Fibroblast of skin of right quadriceps (primary cell): ENCODE data around the gene CHD6.
A peak's percentile ranks its signal among the peaks of the same experiment; 100 is the strongest.

Experiments
- DNase-seq: peaks from one replicate; pipeline ENCODE4 v3.0.0-alpha.2; 2013

The CHD6 gene

DNA sequence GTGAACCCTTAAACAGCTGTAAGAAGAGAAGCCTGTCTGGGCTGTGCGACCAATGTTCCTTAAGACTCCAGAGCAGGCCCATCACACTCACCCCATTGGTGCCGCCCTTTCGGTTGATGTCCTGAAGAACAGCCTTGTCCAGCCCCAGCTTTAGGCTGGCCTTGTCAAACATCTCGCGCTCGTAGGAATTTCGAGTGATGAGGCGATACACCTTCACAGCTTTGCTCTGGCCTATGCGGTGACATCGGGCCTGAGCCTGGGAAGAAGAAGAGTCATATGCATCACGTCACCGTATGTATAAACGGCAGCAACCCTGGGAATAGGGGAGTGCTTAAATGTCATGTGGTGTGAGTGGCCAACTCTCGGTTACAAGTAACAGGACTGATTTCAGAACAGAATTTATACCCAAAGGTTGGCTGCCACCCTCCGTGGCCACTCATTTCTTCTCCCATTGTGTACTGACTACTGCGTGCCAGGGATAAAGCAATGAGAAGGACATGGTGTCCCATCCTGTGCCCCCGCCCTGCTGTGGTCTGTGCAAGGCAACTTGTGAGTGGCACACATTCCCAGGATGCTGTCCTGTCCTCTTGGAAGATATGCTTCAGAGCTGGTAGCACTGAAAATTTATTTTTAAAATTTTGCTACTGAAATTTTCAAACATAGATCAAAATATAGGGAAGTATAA lies 160.9 kb downstream of the CHD6 start:
- DNase-seq: no peak

DNA sequence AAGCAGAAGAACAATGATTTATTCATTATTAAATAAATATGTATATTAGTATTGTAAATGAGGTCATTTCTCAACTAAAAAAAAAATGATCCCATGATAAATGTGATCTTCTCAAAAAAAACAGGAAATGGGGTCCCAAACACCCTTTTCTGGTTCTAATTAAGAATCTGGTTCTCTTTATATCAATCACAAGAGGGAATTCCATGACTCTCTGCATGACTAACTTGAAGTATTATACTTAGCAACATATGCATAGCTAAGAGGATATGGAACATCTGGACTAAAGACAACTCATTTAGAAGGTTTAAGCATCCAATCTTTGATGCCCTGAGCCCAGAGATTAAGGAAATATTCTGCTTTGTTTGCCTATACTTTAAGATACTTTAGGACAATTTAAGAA lies 161.8 kb downstream of the CHD6 start:
- peak; percentile 78 for DNase-seq

DNA sequence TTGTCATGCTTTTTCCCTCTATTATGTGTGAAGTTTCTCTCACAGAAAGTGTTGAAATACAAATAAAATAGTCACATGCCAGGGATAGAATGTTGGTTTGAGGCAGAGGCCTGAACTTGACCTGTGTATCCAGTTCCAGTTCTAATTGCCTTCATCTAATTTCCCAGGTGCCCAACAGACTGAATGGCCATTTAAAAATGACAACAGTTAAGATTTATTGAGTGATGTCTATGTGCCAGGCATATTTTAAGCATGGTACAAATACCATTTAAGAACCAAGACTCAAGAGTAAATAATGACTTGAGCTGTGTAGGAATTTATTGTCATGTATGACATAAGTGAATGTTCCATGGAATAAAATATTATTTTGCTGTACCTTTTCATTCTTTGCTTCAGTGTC lies 163.9 kb downstream of the CHD6 start:
- DNase-seq: no peak

DNA sequence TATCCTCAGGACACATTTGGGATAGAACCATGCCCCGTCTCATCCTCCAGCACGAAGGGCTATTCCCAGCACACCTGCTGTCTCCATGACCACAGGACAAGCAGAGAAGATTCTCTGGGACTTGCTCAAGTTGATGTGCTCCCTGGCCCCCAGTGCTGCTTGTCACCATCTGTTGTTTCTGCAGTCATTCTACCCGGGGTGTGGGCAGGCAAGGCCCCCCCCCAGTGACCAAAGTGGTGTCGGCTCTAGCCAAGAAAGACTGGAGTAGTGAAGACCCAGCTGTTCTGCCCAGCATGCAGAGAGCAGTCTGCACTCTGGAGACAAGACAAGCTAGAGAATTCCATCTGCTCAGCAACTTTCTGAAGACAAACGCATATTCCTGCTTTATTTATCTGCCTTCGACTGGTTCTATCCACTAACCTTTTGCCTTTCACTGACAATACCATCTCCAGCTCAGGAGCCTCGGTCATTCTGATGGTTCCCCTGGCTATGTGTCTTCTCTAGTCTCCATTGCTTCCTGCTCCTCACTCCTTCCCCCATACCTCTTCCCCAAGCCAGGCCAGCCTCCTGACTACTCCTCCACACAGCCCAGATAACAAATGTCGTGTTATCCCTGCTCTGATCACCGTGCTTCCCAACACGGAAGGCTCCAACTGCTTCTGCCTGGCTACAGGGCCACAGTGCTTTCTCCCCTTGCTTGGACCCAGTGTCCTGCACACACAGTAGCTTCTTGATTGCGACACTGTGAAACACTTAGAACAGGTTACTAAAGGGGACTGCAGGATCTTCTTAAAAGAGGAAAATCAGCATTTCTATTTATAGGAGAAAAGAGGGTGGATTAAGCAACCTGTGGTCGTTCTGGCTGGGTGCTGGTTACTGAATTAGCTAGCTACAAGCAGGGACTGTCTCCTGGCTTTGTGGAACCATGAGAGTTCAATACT lies 164.9 kb downstream of the CHD6 start:
- no peak for DNase-seq

DNA sequence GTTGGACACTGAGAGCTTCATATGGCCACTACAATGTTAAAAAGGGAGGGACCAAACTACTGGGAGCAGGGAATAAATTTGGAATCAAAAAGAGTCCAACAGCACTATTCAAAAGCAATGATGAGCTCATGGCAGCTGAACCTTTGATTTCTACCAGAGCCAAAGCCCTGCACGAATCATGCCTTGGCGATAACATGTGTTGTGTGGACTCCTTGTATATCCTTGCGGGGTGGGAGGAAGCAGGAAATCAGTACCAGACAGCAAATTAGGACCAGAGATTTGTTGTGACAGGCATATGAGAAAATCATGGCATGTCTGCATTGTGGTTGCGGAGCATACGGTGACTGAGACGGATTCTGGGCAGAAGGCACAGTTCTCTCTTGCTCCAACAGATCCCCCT lies 166.0 kb downstream of the CHD6 start:
- peak; percentile 27 for DNase-seq

DNA sequence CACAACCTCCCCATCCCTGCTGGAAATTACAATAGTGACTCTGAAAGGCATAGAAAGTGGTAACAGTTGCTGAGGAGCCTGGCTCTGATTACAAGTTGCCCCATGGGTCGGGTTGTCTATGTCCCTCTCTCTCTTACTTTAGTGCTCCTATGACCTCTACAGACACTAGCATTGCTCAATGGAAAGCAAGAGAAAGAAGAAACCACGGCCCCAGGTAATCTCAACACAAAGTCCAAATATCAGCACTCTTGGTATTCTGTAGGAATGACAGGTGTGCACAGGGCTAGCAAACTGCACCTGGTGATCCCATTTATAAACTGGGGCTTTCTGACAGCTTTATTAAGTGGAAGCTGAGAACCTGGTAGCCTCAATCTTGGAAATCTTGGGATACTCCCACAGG lies 171.2 kb downstream of the CHD6 start:
- no peak for DNase-seq

DNA sequence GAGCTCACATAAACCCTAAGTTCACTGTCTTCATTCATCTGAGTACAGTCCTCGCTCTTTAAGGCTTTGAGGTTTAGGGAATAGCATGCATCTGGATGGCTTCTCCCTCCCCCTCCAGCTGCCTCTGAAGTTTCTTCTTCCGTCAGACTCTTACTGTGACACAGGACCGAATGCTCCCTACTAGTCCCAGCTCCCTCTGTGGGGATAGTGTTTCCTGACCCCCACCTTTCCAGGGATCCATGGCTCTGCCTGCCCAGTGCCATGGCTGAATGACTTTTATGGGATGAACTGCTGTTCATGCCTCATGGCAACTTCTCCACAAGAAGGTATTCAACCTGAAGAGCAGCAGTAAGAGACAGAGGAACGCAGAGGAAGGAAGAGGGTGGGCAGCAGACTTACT lies 171.7 kb downstream of the CHD6 start:
- DNase-seq: no peak

DNA sequence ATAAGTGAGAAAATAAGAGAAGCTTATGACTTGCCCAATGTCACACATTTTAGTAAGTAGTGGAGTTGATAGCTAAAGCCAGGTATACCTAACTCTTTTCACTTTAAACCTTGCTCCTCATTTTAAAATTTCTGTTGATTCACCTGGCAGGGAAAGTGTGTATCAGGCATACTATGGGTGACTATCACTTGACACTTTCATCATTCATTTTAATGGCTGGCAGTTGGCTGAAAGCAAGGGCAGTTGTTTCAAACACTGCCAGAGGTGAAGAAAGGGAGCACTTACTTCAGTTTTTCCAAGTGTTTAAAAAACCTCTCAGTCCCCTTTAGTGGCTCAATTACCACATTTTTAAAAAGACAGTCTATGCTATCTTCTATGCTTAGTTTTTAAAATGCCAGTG lies 173.4 kb downstream of the CHD6 start:
- no peak for DNase-seq

DNA sequence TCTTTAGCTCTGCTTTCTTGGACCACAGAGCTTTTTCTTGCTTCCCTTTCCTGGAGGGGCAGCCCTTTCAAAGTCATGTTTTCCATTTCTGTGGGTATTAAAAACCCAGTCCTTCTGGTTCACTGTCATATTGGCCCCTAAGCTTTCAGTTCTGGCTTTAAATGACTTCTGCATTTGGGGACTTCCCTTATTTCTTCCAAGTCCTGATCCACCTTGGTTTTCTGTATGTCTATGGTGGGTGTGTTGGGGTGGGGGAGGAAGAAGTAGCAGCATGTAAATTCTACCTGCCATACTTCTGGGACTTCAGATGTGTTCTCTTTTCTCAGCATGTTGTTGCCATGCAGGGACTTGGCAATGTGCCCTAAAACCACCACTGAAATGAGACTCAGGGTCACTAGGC lies 174.5 kb downstream of the CHD6 start:
- DNase-seq: no peak

DNA sequence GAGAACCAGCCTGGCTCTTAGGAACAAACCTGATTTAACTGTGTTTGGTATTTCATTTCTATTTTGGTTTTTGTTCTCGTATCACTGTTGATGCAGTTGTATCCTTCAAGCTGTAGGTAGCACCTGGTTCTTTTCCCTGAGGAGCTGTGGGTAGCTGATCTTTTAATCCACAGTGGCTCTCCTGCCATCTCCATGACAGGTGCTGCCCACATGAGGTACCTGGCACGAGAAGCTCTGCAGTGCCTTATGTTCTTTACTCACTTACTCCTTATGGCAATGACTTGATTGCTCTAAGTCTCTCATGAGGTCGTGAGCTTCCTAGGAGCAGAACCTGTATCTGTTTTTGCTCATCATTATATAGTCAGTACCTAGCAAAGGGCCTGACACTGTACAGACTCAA lies 177.3 kb downstream of the CHD6 start:
- no peak for DNase-seq

DNA sequence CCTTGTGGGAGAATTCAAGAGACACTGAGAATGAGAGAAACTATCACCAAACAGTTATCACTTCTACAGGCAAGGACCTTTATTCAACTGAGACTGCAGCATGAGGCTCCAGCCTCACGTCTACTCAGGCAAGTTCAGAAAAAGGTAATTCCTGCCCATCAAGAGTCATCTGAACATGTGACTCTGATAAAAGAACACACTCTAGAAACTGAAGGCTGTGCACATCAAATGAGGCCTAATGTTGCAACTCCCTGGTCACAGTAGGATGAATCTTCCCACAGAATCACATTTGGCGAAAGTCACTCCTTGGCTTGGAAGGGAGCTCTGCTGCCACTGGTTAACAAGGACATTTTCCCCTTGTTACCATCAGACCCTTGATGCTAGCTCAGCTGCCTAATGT lies 180.3 kb downstream of the CHD6 start:
- DNase-seq: no peak

DNA sequence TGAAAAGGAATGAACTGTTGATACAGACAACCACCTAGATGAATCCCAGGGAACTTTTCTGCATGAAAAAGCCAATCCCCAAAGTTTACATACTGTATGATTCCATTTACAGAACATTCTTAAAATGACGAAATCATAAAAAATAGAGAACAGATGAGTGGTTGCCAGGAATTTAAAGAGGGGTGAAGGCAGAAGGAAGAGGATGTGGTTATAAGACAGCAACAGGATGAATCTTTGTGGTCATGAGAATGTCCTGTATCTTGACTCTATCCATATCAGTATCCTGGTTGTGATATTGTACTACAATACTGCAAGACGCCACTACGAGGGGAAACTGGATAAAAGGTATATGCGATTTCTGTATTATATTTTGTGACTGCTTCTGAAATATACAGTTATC lies 181.5 kb downstream of the CHD6 start:
- DNase-seq: peak; percentile 86

DNA sequence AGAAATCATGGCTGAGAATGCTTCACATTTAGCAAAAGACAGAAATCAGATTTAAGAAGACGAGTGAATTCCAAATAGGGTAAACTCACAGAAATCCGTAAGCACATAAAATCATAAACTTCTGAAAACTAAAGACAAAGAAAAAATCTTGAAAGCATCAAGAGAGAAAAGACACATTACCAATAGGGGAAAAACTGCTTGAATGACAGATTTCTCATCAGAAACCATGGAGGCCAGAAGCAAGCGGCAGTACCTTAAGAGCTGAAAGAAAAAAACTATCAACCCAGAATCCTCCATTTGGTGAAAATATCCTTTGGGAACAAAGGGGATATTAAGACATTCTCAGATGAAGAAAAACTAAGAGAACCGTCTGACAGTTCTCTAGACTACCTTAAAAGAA lies 185.0 kb downstream of the CHD6 start:
- no peak for DNase-seq

DNA sequence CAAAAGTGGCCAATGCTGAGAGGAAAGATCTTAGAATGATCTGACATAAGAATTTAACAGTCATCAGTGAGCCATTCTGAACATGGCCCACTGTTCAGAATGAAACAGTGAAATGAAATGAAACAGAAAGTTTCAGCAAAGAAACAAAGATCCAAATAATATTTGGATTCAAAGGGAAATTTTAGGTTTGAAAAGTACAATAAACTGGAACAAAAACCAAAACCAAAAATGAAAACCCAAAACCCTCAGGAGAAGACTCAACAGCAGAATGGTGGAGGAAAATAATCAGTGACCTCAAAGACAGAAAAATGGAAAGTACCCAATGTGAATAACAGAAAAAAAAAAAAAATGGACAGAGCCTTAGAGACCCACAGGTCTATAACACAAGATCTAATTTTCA lies 185.4 kb downstream of the CHD6 start:
- DNase-seq: no peak

DNA sequence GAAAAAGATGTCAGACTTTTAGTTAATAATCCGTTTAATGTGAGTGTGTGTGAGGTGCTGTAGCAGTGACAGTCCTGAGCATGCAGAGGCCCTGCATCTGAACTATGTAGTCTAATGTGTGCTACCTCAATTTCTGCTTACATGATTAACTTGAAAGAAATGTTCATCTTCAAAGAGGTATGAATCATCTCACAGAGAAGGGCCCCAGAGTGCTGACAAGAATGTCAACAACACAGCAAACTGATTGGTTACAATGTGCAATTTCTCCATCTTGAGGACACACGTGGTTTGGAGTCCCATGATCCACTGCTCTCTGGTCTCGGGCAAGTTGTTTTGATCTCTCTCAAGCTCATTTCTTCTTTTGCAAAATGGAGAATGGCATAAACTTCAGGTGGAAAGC lies 189.9 kb downstream of the CHD6 start:
- DNase-seq: peak; percentile 52

DNA sequence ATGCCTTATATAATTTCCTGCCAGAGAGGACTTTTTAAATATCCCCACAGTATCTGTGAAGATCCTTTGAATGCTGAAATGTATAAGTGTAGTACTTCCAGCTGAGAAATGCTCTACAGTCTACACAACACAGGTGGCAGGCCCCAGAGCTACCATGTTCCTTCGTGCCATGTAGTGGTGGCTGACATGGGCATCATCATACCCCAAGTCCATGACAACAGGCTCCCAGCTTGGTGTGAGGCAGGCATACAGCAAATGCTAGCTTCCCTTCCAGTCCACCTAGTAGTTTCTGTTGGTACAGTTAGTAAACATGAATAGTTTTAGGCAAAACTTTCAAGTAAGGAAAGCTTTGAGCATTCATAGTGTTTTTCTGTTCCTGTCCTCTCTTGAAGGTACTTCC lies 190.3 kb downstream of the CHD6 start:
- DNase-seq: no peak

DNA sequence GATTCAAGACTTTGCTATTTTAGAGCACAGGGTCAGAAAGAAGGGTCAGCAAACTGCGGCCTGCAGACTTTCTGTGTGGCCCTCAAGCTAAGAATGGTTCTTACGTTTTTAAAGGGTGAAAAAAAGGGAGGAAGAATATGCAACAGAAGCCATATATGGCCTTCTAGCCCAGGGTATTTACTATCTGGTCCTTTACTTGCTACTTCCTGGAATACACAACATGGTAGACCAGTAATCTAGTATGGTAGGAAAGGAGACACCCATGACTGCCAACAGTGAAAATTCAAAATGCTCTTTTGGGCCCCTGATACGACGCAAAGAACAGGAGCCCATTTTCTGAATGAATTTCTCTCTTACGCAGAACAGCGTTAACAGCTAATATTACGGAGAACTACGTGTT lies 191.2 kb downstream of the CHD6 start:
- DNase-seq: no peak

DNA sequence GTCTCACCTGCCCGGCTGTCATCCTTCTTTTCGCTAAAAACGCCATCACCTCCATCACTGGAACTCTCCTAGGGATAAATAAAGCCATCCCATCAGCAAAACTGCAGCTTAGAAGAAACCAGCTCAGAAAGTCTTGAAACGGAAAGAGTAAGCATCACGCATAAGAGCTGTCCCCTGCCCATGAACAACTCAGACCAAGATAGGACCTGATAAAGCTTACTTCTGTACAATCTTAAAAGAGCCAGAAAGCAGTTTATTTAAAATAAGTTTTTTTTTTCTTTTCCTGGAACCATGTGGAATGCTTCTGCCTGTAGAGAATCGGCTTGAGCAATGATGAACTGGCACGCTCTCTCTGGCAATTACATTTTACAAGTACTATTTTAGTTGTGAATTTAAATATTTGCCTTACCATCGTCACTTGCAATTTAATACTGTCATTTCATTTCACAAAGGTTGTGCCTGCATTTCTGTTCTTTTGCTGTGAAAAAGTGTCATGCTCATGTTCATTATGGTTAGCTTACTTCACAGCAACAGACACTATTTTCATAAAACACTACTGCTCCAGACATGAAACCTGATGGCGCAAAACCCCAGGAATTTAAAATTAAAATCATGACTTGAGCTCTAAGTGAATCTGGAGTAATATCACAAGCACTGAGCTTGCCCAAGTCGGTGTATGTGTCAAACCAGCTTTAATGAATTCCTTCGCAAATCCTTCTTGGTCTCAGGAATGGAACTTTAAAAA lies 191.9 kb downstream of the CHD6 start:
- peak; percentile 47 for DNase-seq

DNA sequence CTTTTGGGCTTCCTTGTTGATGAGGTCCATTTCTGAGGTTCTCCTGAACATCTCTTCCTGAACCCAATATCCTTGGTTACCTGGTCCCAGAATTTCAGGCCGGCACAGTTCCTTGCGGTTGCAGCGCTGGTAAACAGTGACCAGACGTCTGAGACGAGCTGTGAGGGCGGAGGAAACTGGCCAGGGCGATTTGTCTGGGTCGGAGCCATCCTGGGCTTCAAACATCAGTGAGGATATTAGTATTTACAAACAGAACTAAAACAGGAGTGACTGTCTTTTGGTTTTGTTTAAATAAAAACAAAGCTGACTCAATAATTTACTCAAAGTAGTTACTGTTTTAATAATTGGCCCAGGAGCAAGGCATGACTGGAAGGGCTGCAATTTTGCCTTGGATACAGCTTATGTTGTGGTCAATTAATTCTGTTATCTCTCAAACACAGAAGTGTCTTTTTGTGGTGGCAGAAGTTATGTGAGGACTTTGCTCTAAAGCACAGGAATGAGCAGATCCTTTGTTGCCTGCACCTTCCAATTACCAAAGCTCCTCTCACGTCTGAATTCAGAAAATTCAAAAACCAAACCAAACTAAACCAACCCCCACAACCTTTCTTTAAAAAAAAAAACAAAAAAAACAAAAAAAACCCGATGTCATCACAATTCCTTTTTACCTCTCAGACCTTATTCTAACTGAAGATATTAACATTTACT lies 192.8 kb downstream of the CHD6 start:
- peak; percentile 48 for DNase-seq

DNA sequence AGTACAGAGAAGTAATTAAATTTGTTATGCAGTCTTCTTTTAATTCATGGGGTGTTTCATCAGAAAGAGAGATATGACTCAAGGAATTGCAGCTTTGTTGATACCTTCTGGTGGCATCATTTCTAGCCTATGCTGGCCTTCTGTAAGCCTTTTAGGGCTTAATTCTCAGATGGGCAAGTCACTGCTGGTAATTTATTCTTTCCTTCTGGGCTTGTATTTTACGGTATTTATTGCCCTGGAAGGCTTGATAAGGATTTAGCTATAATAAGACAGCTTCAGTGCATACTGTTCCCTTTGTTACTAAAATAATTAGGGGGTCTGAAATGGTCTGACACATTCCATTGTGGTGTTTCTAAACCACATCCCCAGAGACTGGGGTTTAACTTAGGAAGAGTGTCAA lies 193.6 kb downstream of the CHD6 start:
- DNase-seq: peak; percentile 83

DNA sequence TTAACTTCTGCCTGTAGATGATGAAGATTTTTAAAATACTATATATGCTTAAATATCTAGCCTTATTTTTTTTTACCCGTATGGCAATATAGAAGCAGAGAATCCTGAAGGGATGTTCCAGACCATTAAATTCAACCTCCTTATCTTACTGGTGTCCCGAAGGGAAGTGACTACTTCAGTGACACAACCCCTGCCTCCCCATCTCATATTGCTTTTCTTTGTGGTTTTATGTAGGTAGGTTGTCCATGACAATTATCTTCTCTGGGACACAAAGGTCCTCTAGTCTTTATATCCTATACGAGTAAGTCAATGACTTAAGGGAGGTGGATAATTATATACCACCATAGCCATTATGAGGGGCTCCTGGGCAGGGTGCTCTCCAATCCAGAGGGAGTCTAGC lies 194.2 kb downstream of the CHD6 start:
- DNase-seq: no peak

DNA sequence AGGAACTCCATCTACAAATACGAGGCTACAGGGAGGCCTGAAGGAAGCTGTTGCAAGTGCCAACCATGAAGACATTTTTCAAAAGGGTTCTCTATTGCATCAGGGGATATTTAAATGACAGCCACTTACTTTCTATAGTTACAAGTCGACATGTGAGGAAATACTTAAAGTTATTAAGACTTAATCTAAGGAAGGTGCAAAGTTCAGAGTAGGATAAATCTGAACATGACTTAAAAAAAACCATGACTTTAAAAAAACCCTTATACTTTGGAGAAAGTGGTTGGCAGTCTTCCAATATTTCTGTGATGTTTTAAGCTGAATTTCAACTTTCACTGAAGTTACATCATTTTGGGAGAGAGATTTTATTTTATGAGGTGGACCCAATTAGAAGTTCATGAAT lies 195.2 kb downstream of the CHD6 start:
- DNase-seq: peak; percentile 35

DNA sequence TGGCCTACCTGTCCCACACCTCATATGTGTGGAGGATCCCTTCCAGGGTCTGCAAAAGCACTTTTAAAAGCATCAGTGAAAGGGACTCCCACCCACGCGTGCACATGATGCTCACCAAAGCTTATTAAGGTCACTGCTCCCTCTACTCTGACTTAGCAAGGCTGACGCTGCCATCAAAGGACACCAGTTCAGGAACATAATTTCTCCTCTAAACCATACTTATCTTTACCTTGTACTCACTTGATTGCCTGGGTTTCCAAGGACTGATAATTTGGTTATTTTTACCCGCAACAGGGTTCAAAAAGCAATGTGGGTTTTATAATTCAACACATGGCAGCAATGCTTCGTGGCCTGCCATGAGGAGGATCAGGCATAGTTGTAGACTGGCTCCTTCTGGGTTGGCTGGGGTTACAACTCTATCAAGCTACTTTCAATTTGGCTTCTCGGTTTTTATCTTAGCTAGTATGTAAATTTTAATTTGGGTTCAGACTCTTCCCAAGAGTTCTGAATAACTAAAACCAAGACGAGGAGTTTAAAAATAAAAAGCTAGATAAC lies 199.4 kb downstream of the CHD6 start:
- DNase-seq: no peak
